ENCODE measurements around the gene APH1A.
"Not testable (repeated sequence)": the region's sequence is repeated elsewhere in the genome, so short reads cannot be mapped to it uniquely, and the experiment has no call there.

APH1A gene

DNA sequence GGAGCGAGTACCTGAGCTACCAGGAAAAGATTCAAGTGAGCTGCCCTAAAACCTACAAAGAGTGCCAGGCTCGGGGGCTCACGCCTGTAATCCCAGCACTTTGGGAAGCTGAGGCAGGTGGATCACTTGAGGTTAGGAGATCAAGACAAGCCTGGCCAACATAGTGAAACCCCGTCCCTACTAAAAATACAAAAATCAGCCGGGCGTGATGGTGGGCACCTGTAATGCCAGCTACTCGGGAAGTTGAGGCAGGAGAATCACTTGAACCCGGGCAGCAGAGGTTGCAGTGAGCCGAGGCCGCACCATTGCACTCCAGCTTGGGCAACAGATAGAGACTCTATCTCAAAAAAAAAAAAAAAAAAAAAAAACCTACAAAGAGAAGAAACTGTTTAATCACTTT lies 35.9 kb downstream of the APH1A start:
- not testable (repeated sequence) for DNase-seq

DNA sequence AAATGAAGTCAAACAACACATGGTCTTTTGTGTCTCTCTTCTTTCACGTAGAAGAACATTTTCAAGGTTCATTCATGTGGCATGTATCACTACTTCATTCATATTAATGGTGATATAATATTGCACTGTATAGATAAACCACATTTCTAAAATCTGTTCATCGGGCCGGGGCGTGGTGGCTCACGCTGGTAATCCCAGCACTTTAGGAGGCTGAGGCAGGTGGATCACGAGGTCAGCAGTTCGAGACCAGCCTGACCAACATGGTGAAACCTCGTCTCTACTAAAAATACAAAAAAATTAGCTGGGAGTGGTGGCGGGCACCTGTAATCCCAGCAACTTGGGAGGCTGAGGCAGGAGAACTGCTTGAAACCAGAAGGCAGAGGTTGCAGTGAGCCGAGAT lies 40.6 kb downstream of the APH1A start:
- DNase-seq = not testable (repeated sequence)

DNA sequence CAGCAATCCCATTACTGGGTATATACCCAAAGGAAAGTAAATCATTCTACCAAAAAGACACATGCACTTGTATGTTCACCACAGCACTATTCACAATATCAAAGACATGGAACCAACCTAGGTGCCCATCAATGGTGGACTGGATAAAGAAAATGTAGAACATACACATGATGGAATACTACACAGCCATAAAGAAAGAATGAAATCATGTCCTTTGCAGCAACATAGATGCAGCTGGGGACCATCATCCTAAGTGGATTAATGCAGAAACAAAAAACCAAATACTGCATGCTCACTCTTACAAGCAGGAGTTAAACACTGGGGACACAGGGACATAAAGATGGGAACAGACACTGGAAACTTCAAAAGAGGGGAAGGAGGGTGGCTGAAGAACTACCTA lies 41.6 kb downstream of the APH1A start:
- no peak for DNase-seq

DNA sequence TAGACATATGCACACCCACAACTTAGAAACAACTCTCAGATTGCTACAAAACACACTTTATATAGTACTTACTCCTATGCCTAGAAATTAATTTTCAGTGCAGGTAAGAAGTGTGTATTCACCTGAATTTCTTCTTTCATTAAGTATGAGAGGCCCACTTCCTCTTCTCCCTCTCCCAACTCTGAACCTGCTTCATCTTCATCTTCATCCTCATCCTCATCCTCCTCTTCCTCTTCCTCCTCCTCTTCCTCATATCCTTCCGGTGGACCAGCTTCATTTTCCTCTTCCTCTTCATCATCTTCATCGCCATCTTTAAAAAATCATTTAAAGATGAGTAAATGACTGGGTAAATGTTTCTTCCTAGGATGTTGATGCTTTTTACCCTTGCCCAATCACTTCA lies 42.3 kb downstream of the APH1A start:
- DNase-seq = no peak

DNA sequence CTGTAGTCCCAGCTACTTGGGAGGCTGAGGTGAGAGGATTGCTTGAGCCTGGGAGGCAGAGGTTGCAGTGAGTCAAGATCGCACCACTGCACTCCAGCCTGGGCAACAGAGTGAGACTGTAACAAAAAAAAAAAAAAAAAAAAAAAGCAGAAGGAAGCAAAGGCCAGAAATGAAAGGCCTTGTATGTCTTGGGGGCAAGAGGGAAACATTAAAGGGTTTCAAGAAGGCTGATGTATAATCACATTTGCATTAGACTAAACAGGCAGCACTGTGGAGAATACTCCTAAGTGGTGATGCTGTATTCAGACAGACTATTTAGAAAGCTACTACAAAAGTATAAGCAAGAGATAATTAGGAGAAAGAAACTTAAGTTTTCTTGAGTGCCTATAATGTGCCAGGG lies 43.3 kb downstream of the APH1A start:
- no peak for DNase-seq

DNA sequence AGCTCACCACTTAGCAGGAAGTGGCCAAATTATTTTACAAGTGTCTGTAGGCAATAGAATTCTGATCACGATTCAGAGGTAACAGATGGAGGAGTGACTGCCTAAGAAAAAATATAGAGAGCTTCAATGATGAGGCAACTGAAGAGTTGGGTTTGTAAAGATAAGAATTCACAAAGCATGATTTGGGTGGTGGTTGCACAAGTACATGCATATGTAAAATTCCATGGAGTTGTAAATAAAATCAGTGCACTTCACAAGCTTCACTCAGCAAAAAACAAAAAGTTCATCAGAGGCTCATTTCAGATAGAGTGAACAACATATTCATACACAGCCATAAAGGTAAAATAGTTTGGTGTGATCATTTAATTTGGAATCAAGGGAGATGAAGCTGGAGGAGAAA lies 43.8 kb downstream of the APH1A start:
- DNase-seq = no peak

DNA sequence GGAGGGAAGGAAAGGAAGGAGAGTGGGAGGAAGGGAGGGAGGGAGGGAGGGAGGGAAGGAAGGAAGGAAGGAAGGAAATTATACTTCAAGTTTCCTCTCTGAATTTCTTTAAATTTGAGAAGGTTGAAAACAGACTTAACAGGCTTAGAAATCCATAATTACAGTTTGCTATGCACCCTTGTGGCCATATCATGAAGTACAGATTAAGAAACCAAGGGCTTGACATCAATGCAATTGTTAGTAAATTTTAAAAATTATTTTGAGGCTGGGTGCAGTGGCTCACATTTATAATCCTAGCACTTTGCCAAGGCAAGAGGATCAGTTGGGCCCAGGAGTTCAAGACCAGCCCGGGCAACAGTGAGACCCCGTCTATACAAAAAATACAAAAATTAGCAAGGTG lies 47.3 kb downstream of the APH1A start:
- no peak for DNase-seq

DNA sequence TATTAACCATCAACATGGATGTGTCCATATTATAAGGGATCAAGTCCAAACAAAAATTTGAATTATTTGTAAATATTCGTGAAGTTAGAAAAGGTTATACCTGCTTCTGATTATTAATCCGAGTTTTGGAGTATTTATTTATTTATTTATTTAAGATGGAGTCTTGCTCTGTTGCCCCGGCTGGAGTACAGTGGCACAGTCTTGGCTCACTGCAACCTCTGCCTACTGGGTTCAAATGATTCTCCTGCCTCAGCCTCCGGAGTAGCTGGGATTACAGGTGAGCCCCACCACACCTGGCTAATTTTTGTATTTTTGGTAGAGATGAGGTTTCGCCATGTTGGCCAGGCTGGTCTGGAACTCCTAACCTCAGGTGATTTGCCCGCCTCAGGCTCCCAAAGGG lies 53.0 kb downstream of the APH1A start:
- DNase-seq = not testable (repeated sequence)
